Esophagus muscularis mucosa (tissue), 4 donors: ENCODE results near the gene CYGB. TPM values are rescaled to one million over a fixed set of nuclear protein-coding genes. Genes with fewer than 3 reads are reported as not detected.

Source experiments
- DNase-seq: peaks from one replicate; pipeline ENCODE4 v3.0.0-alpha.2; 2017; ENCODE audit errors: extremely low spot score
- H3K27ac ChIP-seq, 4 donors: fragments of 200-600 bp; sonication (generic); replicated peaks in 1 of 4; 1 replicate in 3 of 4; 2 replicates in 1 of 4; pipeline ENCODE4 v1.5.1; 2016 to 2019; ENCODE audit warnings: mild to moderate bottlenecking in 1 of 4
- H3K27me3 ChIP-seq, 4 donors: fragments of 200-600 bp; sonication (generic); one replicate each; pipeline versions ENCODE4 v1.5.1 to v1.6.0; 2016 to 2019
- H3K36me3 ChIP-seq, 4 donors: fragments of 200-600 bp; sonication (generic); one replicate each; pipeline ENCODE4 v1.5.1; 2016 to 2019
- H3K4me1 ChIP-seq, 4 donors: fragments of 200-600 bp; sonication (generic); one replicate each; pipeline ENCODE4 v1.5.1; 2016 to 2019
- H3K4me3 ChIP-seq, 4 donors: fragments of 200-600 bp; sonication (generic); 1 replicate in 2 of 4; 2 replicates in 2 of 4; pipeline ENCODE4 v1.5.1; 2016 to 2019; ENCODE audit warnings: mild to moderate bottlenecking in 4 of 4, moderate library complexity in 1 of 4
- H3K9me3 ChIP-seq, 4 donors: fragments of 200-600 bp; sonication (generic); 1 replicate in 3 of 4; 2 replicates in 1 of 4; pipeline ENCODE4 v1.5.1; 2016 to 2019
- EP300 ChIP-seq: sonication (generic); formaldehyde crosslinking; IDR thresholded peaks from one replicate; pipeline ENCODE4 v1.6.1; 2017; ENCODE audit warnings: antibody characterized with exemption
- POLR2A ChIP-seq: fragments of 450-650 bp; IDR thresholded peaks from one replicate; pipeline ENCODE4 v1.6.1; 2017; ENCODE audit warnings: antibody characterized with exemption, moderate library complexity, mild to moderate bottlenecking, low read depth
- POLR2AphosphoS5 ChIP-seq, 2 donors: sonication (generic); formaldehyde crosslinking; IDR thresholded peaks; one replicate each; pipeline ENCODE4 v1.6.1; 2017; ENCODE audit warnings: antibody characterized with exemption in 2 of 2
- WGBS: methylation state at CpG from one replicate; pipeline ENCODE4 v1.1.5; 2018; 5-methylcytosine and 5-hydroxymethylcytosine counted together
- intact Hi-C: fragments of 100-400 bp; cut with DNase I; formaldehyde crosslinking; loops from one replicate; pipeline ENCODE4 v1.15.1; 2023
- total RNA-seq, 4 donors: library from RNA; depleted of rRNA; stranded (reverse); fragments of >200 nt; gene quantifications; one replicate each; pipeline versions ENCODE4 v1.1.0 to v1.2.1, GENCODE V29; 2016
- TF ChIP-seq, protein P1 (sequence below), 3 experiments: fragments of 200-600 bp in 2 of 3; fragments of 450-650 bp in 1 of 3; sonication (generic) in 2 of 3; IDR thresholded peaks; one replicate each; pipeline ENCODE4 v1.5.1; 2017 to 2019; ENCODE audit warnings: antibody characterized with exemption in 3 of 3, mild to moderate bottlenecking in 2 of 3, moderate library complexity in 1 of 3

Gene CYGB
- total RNA-seq, 4 donors from 2014 or later, result 10.8 to 23.5 (median 20.7) TPM

DNA sequence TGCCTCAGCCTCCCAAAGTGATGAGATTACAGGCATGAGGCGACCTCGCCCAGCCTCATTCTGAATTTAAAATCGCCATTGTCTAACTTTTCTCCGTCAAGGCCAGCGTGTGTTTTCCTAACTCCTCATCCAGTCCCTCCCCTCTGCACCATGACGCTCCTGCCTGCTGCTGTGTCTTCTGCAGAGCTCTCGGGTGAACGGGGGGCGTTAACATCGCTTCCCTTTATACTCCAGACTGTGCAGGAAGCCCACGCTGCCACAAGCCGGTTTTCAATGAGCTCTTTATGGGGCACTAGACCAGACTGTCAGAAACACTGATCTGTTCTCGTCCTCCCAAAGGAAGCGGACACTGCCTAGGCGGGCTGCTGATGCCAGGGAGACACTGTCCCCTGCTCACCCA is 56.9 kb downstream of the CYGB start:
- TF ChIP-seq POLR2A (no peak), POLR2AphosphoS5 (IDR thresholded peaks at IDR 0.05) (peak in 1 of 2 donors; percentile 4)
- WGBS, result 59% methylated on average over 12 of the region's 15 CpGs
- Histone ChIP-seq H3K27me3 (no peaks in the 10 kb centered on the region), H3K9me3 (no peaks in the 10 kb centered on the region), H3K4me1 (peaks cover 0 to 10% (median 2%) of the 10 kb centered on the region in 4 donors), H3K27ac (peak overlapping the region in 3 of 4 donors; percentile 5 to 50 (median 11)), H3K36me3 (peaks cover 0 to 46% (median 8%) of the 10 kb centered on the region in 4 donors), H3K4me3 (no peak overlapping the region)
- intact Hi-C loops, result no loop called here
- DNase-seq, result no peak

- Histone ChIP-seq H3K9me3 (no peaks in the 10 kb centered on the region), H3K4me1 (peaks cover 0 to 8% (median 0%) of the 10 kb centered on the region in 4 donors), H3K36me3 (peaks cover 0 to 49% (median 11%) of the 10 kb centered on the region in 4 donors), H3K27me3 (no peaks in the 10 kb centered on the region), H3K27ac (no peak overlapping the region), H3K4me3 (no peak overlapping the region)
- 88% methylated on average over 5 of the region's 14 CpGs for WGBS
- TF ChIP-seq EP300 (no peak), POLR2AphosphoS5 (IDR thresholded peaks at IDR 0.05) (no peak), POLR2A (no peak)
- TF ChIP-seq, protein P1, sequence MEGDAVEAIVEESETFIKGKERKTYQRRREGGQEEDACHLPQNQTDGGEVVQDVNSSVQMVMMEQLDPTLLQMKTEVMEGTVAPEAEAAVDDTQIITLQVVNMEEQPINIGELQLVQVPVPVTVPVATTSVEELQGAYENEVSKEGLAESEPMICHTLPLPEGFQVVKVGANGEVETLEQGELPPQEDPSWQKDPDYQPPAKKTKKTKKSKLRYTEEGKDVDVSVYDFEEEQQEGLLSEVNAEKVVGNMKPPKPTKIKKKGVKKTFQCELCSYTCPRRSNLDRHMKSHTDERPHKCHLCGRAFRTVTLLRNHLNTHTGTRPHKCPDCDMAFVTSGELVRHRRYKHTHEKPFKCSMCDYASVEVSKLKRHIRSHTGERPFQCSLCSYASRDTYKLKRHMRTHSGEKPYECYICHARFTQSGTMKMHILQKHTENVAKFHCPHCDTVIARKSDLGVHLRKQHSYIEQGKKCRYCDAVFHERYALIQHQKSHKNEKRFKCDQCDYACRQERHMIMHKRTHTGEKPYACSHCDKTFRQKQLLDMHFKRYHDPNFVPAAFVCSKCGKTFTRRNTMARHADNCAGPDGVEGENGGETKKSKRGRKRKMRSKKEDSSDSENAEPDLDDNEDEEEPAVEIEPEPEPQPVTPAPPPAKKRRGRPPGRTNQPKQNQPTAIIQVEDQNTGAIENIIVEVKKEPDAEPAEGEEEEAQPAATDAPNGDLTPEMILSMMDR (IDR thresholded peaks at IDR 0.05), result no peak
- DNase-seq, result no peak
- intact Hi-C loops, result no loop called here
Observed at GRCh38 chr17:76479515-76480060, 57.9 kb downstream of the CYGB start.

DNA sequence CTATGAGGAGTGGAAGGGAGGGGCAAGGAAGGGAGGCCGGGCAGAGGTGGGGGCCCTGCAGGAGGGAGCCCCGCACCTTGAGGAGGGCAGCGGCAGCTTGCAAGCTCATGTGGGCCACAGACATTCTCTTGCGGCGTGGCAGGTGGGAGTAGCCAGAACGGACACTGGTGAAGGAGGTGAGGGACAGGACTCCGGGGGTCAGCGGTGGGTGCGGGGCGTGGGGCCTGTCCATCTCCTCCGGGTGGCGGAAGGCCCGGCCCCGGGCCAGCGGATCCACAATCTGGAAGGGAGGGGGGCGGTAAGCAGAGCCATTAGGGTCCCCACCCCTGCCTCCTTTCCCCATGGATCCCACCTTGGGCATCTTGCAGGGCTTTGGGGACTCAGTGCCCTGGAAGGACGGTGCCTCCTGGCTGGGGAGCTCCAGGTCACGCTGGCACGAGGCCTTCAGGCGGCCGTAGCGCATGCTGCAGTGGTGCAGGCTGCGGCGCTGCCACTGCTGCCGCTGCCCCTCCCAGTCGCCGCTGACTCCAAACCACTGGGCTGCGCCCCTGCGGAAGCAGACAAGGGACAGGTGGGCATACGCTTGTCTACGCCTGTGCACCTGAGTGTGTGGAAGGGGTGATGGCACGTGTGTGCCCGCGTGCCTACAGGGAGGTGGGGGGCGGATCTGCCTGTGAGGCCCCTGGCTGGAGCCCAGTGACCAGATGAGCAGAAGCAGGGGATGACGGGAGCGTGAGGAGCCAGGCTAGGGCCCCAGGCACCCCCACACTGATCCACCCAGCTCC is 58.6 kb downstream of the CYGB start:
- Histone ChIP-seq H3K9me3 (no peaks in the 10 kb centered on the region), H3K27me3 (no peaks in the 10 kb centered on the region), H3K4me1 (peaks cover 0 to 8% (median 0%) of the 10 kb centered on the region in 4 donors), H3K36me3 (peaks cover 0 to 56% (median 15%) of the 10 kb centered on the region in 4 donors), H3K27ac (no peak overlapping the region), H3K4me3 (no peak overlapping the region)
- no peak for DNase-seq
- intact Hi-C loops, result no loop called here
- 89% methylated on average over 19 of the region's 37 CpGs for WGBS
- no peak for TF ChIP-seq EP300
- TF ChIP-seq POLR2AphosphoS5 (IDR thresholded peaks at IDR 0.05), result no peak
- no peak for TF ChIP-seq POLR2A
- TF ChIP-seq, protein P1 (IDR thresholded peaks at IDR 0.05), result no peak

- Histone ChIP-seq H3K27me3 (no peaks in the 10 kb centered on the region), H3K4me3 (no peak overlapping the region), H3K4me1 (peaks cover 0 to 8% (median 0%) of the 10 kb centered on the region in 4 donors), H3K36me3 (peaks cover 0 to 64% (median 22%) of the 10 kb centered on the region in 4 donors), H3K27ac (no peak overlapping the region), H3K9me3 (no peaks in the 10 kb centered on the region)
- 97% methylated on average over 10 of the region's 10 CpGs for WGBS
- intact Hi-C loops, result no loop called here
- TF ChIP-seq, protein P1 (IDR thresholded peaks at IDR 0.05), result no peak
- TF ChIP-seq POLR2AphosphoS5 (IDR thresholded peaks at IDR 0.05), result no peak
- TF ChIP-seq EP300, result no peak
- no peak for TF ChIP-seq POLR2A
- DNase-seq, result no peak
Observed at GRCh38 chr17:76478097-76478496, 59.4 kb downstream of the CYGB start.

DNA sequence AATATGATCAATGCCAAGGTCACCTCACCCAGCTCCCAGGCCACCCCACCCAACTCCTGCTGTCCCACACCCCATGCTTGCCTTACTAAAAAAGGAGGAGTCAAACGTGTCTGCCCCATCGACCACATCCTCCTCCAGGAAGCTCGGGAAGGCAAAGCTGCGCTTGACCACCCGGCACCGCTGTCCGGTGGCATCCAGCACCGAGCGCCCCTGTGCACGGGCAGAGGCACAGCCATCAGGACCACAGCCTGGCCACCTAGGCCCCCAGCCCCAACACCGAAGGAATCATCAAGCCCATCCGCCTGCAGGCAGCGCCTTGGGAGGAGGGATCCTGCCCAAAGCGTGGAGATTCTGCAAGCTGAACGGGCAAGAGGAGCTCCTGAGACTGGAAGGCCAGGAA is 59.9 kb downstream of the CYGB start:
- peaks cover 0 to 69% (median 27%) of the 10 kb centered on the region in 4 donors for H3K36me3 ChIP-seq
- intact Hi-C loops, result no loop called here
- no peak overlapping the region for H3K4me3 ChIP-seq
- WGBS, result 88% methylated on average over 7 of the region's 15 CpGs
- no peak for DNase-seq
- H3K4me1 ChIP-seq, result peaks cover 0 to 8% (median 0%) of the 10 kb centered on the region in 4 donors
- TF ChIP-seq EP300 (no peak), POLR2A (no peak), POLR2AphosphoS5 (IDR thresholded peaks at IDR 0.05) (no peak)
- TF ChIP-seq, protein P1 (IDR thresholded peaks at IDR 0.05), result no peak
- no peaks in the 10 kb centered on the region for H3K9me3 ChIP-seq
- no peak overlapping the region for H3K27ac ChIP-seq
- H3K27me3 ChIP-seq, result no peaks in the 10 kb centered on the region
